HG03095 (cell line): ENCODE data around the gene SCN9A.
"Not testable (repeated sequence)": the region's sequence is repeated elsewhere in the genome, so short reads cannot be mapped to it uniquely, and the experiment has no call there.

Experiments used
- ATAC-seq: cut with Tn5 transposase; IDR thresholded peaks from one replicate; pipeline ENCODE4 v1.9.1; 2021; ENCODE audit warnings: moderate library complexity; ENCODE audit not compliant: unreplicated experiment

The SCN9A gene

GRCh38 chr2:166375195-166375735 lies 479 bp downstream of the SCN9A start:
- ATAC-seq: no peak

GRCh38 chr2:166373951-166374350 lies 1.8 kb downstream of the SCN9A start:
- no peak for ATAC-seq

GRCh38 chr2:166373539-166373938 lies 2.2 kb downstream of the SCN9A start:
- ATAC-seq: no peak

- no peak for ATAC-seq
These were observed 2.6 kb downstream of the SCN9A start for GRCh38 chr2:166373105-166373504.

- ATAC-seq: no peak
These were observed 3.7 kb downstream of the SCN9A start for GRCh38 chr2:166372046-166372445.

GRCh38 chr2:166365803-166366420 lies 9.8 kb downstream of the SCN9A start:
- no peak for ATAC-seq

GRCh38 chr2:166365239-166365638 lies 10.5 kb downstream of the SCN9A start:
- ATAC-seq: no peak

- no peak for ATAC-seq
These were observed 11.1 kb downstream of the SCN9A start for GRCh38 chr2:166364476-166365161.

GRCh38 chr2:166361351-166362153 lies 14.2 kb downstream of the SCN9A start:
- no peak for ATAC-seq

- no peak for ATAC-seq
These were observed 14.8 kb downstream of the SCN9A start for GRCh38 chr2:166360906-166361305.

GRCh38 chr2:166360426-166360825 lies 15.3 kb downstream of the SCN9A start:
- no peak for ATAC-seq

GRCh38 chr2:166357950-166358321 lies 17.8 kb downstream of the SCN9A start:
- not testable (repeated sequence) for ATAC-seq

- no peak for ATAC-seq
These were observed 18.4 kb downstream of the SCN9A start for GRCh38 chr2:166357068-166357949.

- ATAC-seq: no peak
These were observed 24.4 kb downstream of the SCN9A start for GRCh38 chr2:166351319-166351718.

- ATAC-seq: no peak
These were observed 25.2 kb downstream of the SCN9A start for GRCh38 chr2:166350525-166350924.

- ATAC-seq: no peak
These were observed 31.2 kb downstream of the SCN9A start for GRCh38 chr2:166344286-166345113.

- no peak for ATAC-seq
These were observed 32.3 kb downstream of the SCN9A start for GRCh38 chr2:166343467-166343866.

- ATAC-seq: no peak
These were observed 34.3 kb downstream of the SCN9A start for GRCh38 chr2:166341426-166341825.

- ATAC-seq: no peak
These were observed 36.9 kb downstream of the SCN9A start for GRCh38 chr2:166338831-166339339.

- ATAC-seq: no peak
These were observed 37.8 kb downstream of the SCN9A start for GRCh38 chr2:166337932-166338331.
